ENCODE data around the gene OR9G1. TPM values are rescaled to one million over a fixed set of nuclear protein-coding genes. Genes with fewer than 3 reads are reported as not detected.

Gene OR9G1
- total RNA-seq, 1 experiment from 2014 or later: not detected

DNA sequence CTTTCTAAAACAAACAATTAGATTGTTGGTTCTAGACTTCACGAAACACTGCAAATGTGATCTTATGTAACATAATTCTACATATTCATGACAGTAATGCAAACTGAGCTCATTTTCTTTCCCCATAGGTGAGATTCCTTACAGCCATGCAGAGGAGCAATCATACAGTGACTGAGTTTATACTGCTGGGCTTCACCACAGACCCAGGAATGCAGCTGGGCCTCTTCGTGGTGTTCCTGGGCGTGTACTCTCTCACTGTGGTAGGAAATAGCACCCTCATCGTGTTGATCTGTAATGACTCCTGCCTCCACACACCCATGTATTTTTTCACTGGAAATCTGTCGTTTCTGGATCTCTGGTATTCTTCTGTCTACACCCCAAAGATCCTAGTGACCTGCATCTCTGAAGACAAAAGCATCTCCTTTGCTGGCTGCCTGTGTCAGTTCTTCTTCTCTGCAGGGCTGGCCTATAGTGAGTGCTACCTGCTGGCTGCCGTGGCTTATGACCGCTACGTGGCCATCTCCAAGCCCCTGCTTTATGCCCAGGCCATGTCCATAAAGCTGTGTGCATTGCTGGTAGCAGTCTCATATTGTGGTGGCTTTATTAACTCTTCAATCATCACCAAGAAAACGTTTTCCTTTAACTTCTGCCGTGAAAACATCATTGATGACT is 1.5 kb downstream of the OR9G1 start:
- no peak for DNase-seq (ENCODE audit: low read depth, low spot score)
- 0 out of 2 replicates have a peak, but pooled peaks have one; percentile 17 for TF ChIP-seq ZFX (IDR thresholded peaks at IDR 0.05)
- TF ChIP-seq, protein P1, sequence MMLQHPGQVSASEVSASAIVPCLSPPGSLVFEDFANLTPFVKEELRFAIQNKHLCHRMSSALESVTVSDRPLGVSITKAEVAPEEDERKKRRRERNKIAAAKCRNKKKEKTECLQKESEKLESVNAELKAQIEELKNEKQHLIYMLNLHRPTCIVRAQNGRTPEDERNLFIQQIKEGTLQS (IDR thresholded peaks at IDR 0.05): no peak
- Histone ChIP-seq H3K9ac (ENCODE audit: low read length) (no peak overlapping the region), H3K4me3 (replicated peaks in 1 of 2; ENCODE audit: low read depth in 1 of 2, low read length in 2 of 2) (no peak overlapping the region), H3K27ac (ENCODE audit: low read depth, low read length) (no peak overlapping the region), H3K36me3 (ENCODE audit: control insufficient read depth in 1 of 2, insufficient read depth in 2 of 2, low read length in 2 of 2) (no peaks in the 10 kb centered on the region), H3K4me2 (ENCODE audit: low read length) (no peak overlapping the region), H3K9me2 (ENCODE audit: insufficient read depth) (no peaks in the 10 kb centered on the region), H4K20me1 (ENCODE audit: insufficient read depth) (no peaks in the 10 kb centered on the region), H2AFZ (ENCODE audit: low read depth, low read length, poor library complexity, severe bottlenecking) (no peak overlapping the region), H3K27me3 (ENCODE audit: insufficient read depth, low read length) (no peaks in the 10 kb centered on the region), H3K79me2 (ENCODE audit: insufficient read depth, low read length) (no peaks in the 10 kb centered on the region), H3K9me3 (ENCODE audit: control insufficient read depth in 1 of 2, insufficient read depth in 1 of 2, low read depth in 1 of 2, low read length in 2 of 2) (peaks cover 11 to 27% of the 10 kb centered on the region in 2 experiments; a peak in 3 of 4 replicates), H3K4me1 (ENCODE audit: control insufficient read depth in 1 of 2, insufficient read depth in 2 of 2, low read length in 2 of 2) (no peaks in the 10 kb centered on the region)
- POLR2A ChIA-PET: no interaction called here
- intact Hi-C loops (cut with micrococcal nuclease): no loop called here
- ATAC-seq: no peak
- RAD21 ChIA-PET (ENCODE audit: low non-redundant PET in 1 of 2, low total read pairs in 2 of 2, uncharacterized antibody in 2 of 2, unreplicated experiment in 2 of 2): no interaction called here
- CTCF ChIA-PET: no interaction called here
- no TSS peak for BruUV-seq (replicated peaks)

DNA sequence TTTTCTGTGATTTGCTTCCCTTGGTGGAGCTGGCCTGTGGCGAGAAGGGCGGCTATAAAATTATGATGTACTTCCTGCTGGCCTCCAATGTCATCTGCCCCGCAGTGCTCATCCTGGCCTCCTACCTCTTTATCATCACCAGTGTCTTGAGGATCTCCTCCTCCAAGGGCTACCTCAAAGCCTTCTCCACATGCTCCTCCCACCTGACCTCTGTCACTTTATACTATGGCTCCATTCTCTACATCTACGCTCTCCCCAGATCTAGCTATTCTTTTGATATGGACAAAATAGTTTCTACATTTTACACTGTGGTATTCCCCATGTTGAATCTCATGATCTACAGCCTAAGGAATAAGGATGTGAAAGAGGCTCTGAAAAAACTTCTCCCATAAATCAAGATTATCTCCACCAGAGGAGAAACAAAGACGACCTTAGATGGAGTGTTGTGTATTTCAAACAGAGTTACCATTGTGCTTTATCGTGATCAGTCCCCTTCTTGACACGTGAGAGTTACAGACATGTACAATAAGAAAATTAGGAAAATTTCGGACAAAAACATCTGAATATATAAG is 2.1 kb downstream of the OR9G1 start:
- Histone ChIP-seq H3K4me3 (replicated peaks in 1 of 2; ENCODE audit: low read depth in 1 of 2, low read length in 2 of 2) (no peak overlapping the region), H3K9me2 (ENCODE audit: insufficient read depth) (no peaks in the 10 kb centered on the region), H3K27me3 (ENCODE audit: insufficient read depth, low read length) (no peaks in the 10 kb centered on the region), H3K4me1 (ENCODE audit: control insufficient read depth in 1 of 2, insufficient read depth in 2 of 2, low read length in 2 of 2) (no peaks in the 10 kb centered on the region), H3K4me2 (ENCODE audit: low read length) (no peak overlapping the region), H3K9me3 (ENCODE audit: control insufficient read depth in 1 of 2, insufficient read depth in 1 of 2, low read depth in 1 of 2, low read length in 2 of 2) (peaks cover 14 to 33% of the 10 kb centered on the region in 2 experiments; a peak in 3 of 4 replicates), H3K27ac (ENCODE audit: low read depth, low read length) (no peak overlapping the region), H4K20me1 (ENCODE audit: insufficient read depth) (no peaks in the 10 kb centered on the region), H2AFZ (ENCODE audit: low read depth, low read length, poor library complexity, severe bottlenecking) (no peak overlapping the region), H3K36me3 (ENCODE audit: control insufficient read depth in 1 of 2, insufficient read depth in 2 of 2, low read length in 2 of 2) (no peaks in the 10 kb centered on the region), H3K9ac (ENCODE audit: low read length) (no peak overlapping the region), H3K79me2 (ENCODE audit: insufficient read depth, low read length) (no peaks in the 10 kb centered on the region)
- intact Hi-C loops (cut with micrococcal nuclease): no loop called here
- BruUV-seq (replicated peaks): no TSS peak
- DNase-seq (ENCODE audit: low read depth, low spot score) (no peak), ATAC-seq (no peak)
- ChIA-PET CTCF (no interaction called here), RAD21 (ENCODE audit: low non-redundant PET in 1 of 2, low total read pairs in 2 of 2, uncharacterized antibody in 2 of 2, unreplicated experiment in 2 of 2) (no interaction called here), POLR2A (no interaction called here)
- TF ChIP-seq POLR2A (IDR thresholded peaks at IDR 0.05; ENCODE audit: borderline replicate concordance, extremely low read depth, insufficient read depth, insufficient read length) (no peak), ZFX (IDR thresholded peaks at IDR 0.05) (no peak), ZNF274 (IDR thresholded peaks at IDR 0.05; ENCODE audit: low read depth, low read length) (no peak), EZH2phosphoT487 (IDR thresholded peaks at IDR 0.05; ENCODE audit: borderline replicate concordance) (no peak), JUND (IDR thresholded peaks at IDR 0.05) (no peak), CTCF (IDR thresholded peaks at IDR 0.05 in 2 of 3, conservative IDR thresholded peaks at IDR 0.05 in 1 of 3; ENCODE audit: borderline replicate concordance in 1 of 3, insufficient read depth in 1 of 3, low read depth in 2 of 3, low read length in 2 of 3) (no peak), SIN3A (IDR thresholded peaks at IDR 0.05; ENCODE audit: low read depth) (no peak), EGR1 (IDR thresholded peaks at IDR 0.05; ENCODE audit: low read depth) (no peak), TCF7L2 (IDR thresholded peaks at IDR 0.05; ENCODE audit: borderline replicate concordance, extremely low read depth, insufficient read depth, insufficient read length) (no peak), EZH2 (IDR thresholded peaks at IDR 0.05) (no peak), CEBPB (IDR thresholded peaks at IDR 0.05; ENCODE audit: low read depth) (no peak)
- TF ChIP-seq, protein P2, sequence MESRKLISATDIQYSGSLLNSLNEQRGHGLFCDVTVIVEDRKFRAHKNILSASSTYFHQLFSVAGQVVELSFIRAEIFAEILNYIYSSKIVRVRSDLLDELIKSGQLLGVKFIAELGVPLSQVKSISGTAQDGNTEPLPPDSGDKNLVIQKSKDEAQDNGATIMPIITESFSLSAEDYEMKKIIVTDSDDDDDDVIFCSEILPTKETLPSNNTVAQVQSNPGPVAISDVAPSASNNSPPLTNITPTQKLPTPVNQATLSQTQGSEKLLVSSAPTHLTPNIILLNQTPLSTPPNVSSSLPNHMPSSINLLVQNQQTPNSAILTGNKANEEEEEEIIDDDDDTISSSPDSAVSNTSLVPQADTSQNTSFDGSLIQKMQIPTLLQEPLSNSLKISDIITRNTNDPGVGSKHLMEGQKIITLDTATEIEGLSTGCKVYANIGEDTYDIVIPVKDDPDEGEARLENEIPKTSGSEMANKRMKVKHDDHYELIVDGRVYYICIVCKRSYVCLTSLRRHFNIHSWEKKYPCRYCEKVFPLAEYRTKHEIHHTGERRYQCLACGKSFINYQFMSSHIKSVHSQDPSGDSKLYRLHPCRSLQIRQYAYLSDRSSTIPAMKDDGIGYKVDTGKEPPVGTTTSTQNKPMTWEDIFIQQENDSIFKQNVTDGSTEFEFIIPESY (IDR thresholded peaks at IDR 0.05; ENCODE audit: extremely low read depth, insufficient replicate concordance, low read length): no peak

Measured in HCT116 (cell line).